C1 segment of cervical spinal cord (tissue), 14 donors: ENCODE data around the gene ORAI2.
A peak's percentile ranks its signal among the peaks of the same experiment; 100 is the strongest.
"Not testable (repeated sequence)": the region's sequence is repeated elsewhere in the genome, so short reads cannot be mapped to it uniquely, and the experiment has no call there.

Experiments
- DNase-seq, 14 donors: peaks; one replicate each; lab custom pipeline; 2025; lab: John Stamatoyannopoulos, UW

ORAI2 gene

DNA sequence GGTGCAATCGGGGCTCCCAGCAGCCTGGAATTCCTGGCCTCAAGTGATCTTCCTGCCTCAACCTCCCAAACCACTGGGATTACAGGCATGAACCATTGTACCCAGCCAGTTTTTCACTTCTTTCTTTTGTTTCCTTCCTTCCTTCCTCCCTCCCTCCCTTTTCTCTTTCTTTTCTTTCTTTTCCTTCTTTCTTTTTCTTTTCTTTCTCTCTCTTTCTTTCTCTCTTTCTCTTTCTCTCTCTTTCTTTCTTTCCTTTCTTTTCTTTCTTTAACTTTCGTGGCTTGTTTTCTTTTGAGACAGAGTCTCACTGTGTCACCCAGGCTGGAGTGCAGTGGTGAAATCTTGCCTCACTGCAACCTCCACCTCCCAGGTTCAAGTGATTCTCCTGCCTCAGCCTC lies 12.3 kb downstream of the ORAI2 start:
- DNase-seq = no peak

DNA sequence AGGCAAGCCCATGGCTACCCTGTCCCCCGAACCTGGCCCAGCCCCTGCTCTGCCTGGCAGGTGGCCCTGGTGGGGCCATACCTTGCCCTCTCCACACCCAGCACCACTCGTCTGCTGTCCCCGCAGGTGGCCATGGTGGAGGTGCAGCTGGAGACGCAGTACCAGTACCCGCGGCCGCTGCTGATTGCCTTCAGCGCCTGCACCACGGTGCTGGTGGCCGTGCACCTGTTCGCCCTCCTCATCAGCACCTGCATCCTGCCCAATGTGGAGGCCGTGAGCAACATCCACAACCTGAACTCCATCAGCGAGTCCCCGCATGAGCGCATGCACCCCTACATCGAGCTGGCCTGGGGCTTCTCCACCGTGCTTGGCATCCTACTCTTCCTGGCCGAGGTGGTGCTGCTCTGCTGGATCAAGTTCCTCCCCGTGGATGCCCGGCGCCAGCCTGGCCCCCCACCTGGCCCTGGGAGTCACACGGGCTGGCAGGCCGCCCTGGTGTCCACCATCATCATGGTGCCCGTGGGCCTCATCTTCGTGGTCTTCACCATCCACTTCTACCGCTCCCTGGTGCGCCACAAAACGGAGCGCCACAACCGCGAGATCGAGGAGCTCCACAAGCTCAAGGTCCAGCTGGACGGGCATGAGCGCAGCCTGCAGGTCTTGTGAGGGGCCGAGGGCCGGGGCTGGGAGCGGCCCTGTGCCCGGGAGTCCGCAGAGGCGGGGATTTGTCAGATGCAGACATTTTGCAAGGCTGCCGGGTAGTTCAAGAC lies 13.2 kb downstream of the ORAI2 start:
- no peak for DNase-seq

DNA sequence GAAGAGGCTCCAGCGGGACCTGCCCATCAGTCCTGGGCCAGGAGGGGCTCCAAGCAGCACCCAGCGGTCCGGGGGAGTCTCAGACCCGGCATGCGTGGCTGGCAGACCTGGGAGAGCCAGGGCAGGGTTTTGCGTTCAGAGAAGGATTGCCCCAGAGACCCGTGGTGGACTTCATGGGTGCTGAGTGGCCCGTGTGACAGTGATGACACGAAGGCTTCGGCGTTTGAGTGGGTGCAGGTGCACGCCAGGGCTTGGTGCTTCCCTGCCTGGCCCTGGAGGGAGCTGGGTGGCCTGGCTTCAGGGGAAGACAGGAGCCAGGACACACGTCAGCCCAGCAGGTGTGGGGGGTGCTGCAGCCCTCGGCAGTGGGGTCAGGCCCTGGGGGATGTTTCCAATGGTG lies 13.9 kb downstream of the ORAI2 start:
- DNase-seq = no peak

DNA sequence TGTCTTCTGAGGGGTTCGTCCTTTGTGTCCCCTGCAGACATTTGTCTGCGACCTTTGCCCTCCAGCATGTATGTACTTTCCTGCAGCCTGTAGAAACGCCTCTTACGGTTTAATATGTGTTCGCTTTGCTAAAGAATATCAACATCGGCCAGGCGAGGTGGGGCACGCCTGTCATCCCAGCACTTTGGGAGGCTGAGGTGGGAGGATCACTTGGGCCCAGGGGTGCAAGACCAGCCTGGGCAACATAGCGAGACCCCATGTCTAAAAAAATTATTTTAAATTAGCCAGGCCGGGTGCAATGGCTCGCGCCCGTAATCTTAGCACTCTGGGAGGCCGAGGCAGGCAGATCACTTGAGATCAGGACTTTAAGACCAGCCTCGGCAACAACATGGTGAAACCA lies 15.8 kb downstream of the ORAI2 start:
- DNase-seq = no peak

DNA sequence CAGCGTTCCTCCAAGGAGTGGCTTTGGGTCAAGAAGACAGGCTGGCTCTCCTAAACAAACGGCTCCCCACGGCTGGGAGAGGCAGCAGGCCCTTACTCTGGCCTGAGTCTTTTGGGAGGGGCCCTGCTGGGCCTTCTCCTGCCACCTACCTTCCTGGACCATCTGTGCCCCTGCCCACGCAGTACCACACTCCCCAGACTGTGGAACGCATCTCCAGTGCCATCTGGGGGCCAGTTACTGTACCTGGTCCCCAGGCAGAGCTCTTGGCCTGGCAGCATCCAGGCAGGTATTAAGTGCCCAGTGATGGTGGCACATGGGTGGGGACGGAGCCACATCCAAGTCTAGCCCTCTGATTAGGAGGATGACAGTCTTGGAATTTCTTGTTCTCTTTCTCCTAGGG lies 16.9 kb downstream of the ORAI2 start:
- DNase-seq = peak in 2 of 14 donors; percentile 27 to 93

DNA sequence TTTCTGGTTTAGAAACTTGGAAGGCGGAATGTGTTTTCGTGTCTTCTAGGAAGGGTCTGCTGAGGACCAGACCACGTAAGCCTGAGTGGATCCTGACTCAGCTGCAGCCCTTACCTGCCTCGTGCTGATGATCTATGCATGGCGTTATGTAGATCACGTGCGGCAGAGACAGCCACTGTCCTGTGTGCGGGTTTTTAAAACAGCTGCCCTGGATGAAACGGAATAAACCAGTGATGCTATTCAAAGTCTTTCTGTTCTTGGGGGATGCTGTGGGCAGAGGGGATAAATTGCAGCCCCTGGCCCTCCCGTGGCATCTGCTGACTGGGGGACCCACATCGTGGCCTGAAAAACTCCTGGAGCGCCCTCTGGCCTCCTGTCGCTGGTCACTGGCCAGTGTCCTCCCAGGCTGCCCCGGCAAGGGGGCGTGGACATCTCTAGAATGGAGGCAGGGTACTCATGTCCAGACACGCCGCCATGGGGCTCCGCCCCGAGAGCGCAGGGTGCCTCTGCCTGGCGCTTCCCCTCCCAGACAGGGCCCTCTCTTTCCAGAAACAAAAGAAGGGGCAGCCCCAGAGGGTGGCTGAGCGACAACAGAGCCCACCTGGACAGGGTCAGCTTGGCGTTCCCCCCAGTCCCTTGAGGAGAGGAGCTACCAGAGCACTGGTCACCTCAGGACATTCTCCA lies 18.1 kb downstream of the ORAI2 start:
- DNase-seq = no peak

DNA sequence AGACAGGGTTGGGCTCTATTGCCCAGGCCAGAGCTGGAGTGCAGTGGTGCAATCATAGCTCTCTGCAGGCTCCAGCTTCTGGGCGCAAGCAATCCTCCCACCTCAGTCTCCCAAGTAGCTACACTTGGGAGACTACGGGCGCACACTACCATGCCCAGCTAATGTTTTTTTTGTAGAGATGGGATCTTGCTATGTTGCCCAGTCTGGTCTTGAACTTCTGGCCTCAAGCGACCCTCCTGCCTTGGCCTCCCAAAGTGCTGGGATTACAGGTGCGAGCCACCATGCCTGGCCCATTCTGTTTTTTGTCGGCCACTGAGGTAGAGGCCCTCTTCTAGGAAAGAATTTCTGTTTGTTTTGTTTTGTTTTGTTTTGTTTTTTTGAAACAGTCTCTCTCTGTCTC lies 19.1 kb downstream of the ORAI2 start:
- DNase-seq = no peak

DNA sequence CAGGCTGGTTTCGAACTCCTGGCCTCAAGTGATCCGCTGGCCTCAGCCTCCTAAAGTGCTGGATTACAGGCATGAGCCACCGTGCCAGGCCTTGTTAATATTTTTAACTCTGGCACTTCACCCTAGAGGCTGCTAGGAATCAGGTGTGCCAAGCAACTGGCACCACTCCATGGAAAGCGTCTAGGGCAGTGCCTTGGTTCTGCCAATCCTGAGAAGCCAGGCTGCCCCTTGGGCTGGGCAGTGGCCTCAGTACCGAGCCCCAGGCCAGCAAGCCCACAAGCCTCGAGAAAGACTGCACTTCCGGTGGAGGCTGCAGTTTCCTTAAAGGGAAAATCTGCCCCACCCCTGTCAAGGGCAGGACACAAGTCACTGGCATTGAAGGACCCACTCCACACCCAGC lies 19.9 kb downstream of the ORAI2 start:
- DNase-seq = peak in 2 of 14 donors; percentile 14 to 84

DNA sequence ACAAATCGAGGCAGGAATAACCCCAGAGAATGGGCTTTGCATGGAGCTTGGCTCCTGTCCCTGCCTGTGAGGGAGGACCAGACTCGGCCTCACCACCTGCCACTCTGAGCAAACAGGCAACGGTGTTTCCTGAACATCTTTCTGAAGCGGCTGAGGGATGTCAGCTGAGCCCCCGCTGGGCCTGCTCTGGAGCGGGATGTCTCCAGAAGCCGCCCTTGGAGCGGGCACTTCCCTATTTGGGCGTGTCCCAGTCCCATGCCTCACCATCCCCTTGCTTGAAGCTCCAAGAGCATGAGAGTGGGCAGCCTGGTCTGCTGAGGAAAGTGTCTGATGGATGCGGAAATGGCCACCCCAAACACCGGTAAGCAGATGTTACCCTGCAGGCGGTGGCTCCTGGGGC lies 21.1 kb downstream of the ORAI2 start:
- peak in 1 of 14 donors; percentile 69 for DNase-seq

DNA sequence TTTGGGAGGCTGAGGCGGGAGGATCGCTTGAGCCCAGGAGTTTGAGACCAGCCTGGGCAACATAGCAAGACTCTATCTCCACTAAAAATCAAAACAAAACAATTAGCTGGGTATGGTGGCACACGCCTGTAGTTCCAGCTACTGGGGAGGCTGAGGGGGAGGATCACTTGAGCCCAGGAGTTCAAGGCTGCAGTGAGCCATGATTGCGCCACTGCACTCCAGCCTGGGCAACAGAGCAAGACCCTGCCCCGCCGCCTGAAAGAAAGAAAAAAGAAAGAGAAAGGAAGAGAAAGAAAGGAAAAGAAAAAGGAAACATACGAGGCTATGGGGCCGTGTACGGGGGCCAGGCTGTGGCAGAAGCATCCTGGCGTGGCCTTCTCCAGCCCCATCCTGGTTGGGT lies 21.6 kb downstream of the ORAI2 start:
- DNase-seq = not testable (repeated sequence)

DNA sequence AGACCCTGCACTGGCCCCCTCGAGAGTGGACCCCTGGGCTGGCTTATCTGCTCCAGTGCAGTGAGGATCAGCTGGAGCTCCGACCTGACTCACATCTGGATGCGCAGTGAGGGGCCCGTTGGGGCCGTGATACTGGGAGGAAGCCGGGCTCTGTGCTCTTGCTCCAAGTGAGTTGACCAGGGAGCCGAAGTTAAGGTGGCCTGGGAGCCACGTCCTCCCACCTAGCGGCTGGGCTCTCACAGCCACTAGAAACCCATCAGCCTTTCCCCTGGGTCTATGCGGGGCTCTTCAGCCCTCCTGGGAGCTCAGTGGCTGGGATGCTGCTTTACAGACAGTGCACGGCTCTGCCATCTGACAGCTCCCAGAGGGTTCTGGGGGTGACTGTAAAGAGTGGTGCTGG lies 22.2 kb downstream of the ORAI2 start:
- DNase-seq = no peak

DNA sequence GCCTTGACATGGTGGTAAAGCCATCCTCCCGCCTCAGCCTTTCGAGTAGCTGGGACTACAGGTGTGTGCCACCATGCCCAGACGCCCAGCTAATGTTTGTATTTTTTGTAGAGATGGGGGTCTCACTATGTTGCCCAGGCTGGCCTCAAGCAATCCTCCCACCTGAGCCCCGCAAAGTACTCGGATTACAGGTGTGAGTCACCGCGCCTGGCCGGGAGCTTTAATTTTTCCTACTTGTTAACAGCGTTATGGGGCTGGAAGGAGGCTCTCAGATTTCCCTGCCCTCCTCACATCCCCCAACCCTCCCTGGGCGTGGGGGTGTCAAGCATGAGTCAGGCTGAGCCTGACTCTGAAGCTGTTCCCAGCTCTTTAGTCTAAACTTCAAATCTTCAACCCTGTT lies 23.0 kb downstream of the ORAI2 start:
- DNase-seq = no peak

DNA sequence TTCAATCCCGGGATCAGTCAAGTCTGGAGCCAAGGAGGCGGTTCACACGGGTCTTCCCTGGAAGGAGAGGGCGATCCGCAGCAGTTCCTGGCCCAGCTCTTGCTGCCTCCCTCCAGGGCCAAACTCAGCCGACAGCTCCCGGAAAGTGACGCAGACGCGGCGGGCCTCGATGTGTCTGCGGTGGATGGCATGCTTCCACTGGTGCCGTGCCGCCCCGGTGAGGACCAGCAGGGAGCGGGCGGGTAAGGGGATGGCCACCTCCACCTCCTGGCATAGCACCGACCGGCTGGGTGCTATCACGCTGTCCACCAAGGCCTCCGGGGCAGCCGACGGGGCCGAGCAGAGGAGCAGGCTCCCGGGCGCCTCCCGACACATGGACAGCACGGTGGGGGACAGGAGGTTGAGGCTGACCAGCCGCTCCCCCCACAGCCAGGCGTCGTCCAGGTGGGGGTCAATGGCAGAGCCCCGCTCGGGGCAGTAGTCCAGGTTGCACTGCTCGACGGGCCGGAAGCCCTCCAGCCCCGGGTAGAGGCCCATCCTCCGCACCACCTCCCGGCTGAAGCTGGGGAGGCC lies 24.1 kb downstream of the ORAI2 start:
- no peak for DNase-seq

DNA sequence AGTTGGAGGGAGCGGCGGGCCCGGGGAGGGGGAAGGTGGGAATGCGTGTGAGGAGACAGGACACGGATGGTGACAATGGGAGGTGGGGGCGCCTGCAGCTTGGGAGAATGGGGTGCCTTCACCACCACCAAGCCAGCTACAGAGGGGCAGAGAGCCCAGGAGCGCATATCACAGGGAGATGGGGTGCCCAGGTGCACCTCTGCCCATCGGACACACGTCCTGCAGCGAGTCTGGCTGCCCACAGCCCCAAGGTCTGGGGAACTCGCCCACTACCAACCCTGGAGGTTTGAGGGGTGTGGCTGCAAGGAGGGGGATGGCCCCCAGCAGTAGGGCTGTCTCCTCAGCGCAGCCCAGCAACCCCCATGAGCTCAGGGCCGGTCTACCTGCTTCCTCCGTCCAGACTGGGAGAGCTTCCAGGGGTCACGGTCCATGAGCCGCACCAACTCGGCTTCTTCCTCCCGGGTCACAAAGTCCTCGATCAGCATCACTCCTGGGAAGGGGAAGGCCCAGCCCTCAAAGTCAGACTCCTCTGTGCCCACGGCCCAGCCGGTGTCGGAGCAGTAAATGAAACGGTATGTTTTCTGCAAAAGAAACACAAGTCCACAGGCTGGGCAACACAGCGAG lies 26.0 kb downstream of the ORAI2 start:
- no peak for DNase-seq

DNA sequence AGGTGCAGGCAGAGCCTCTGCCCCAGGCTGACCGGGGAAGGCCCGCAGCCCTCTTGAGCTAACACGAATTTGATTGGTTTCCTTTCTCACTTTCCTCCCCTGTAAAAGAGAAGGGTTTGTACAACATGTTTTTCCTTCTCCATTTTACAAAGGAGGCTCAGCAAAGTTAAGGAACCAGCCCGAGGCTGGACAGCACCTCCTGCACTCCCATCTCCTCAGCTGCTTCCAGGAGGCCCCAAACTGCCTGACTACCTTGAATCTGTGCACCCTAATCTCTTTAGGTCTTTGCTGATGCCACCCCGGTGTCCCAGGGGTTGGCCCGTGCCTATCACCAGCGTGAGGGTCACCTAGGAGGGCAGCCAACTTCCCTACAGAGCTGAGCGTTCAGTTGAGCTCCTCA lies 27.1 kb downstream of the ORAI2 start:
- no peak for DNase-seq

DNA sequence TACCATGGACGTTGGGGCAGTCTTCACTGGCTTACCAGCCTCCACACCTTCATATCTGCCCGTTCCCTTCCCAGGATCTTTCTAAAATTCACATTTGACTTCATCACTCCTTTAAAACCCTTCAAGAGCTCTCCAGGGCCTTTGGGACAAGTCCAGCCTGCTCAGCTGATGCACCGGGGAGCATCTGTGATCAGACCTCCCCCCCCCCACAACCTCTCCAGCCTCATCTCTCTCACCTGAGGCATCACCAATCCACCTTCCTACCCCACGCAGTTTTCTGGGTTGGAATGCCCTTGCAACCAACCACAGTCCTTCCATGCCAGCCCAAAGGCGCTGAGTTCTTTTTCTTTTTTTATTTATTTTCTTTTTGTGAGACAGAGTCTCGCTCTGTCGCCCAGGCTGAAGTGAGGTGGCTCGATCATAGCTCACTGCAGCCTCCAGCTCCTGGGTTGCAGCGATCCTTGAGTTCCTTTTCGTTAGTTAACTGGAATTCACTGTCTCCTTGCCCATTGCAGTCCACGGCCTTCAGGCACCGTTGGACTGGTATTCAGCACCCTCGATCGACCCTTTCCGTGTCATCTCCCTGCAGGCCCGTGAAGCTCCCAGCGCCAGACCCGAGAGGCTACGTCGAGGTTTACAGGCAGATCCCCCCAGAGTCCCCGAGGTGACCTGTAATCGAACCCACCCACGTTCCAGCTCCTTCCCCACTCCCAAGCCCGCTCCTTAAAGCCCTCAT lies 30.6 kb downstream of the ORAI2 start:
- peak in 1 of 14 donors; percentile 34 for DNase-seq

DNA sequence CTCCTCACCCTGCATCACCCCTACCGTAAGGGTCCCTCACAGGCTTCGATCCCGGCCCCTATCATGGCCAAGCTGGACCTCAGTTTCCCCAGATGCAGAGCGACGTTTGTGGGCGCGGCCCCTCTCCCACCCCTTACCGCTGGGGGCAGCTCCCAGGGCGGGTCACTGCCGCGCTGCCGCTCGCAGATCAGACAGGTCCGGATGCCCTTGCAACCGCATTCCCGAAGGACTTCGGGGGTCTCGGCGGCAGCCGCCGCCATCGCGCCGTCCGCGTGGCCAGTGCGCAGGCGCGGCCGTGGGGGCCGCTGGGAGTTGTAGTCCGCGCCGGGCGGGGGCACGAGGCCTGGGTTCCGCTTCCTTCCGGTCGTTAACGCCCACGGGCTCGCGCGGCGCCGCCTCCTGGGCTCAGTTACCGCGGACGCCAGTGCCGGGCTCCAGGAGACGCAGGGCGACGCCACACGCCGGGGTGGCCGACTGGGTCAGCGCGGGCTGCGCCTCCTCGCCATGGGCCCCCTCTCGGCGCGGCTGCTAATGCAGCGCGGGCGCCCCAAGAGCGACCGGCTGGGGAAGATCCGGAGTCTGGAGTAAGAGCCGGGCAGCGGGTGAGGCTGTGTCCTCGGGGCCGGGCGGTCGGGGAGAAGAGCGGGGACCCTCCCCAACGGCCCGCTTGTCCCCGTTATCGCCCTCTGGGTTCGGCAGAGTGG lies 31.4 kb downstream of the ORAI2 start, which contains the start of the genes ALKBH4 and LRWD1:
TSS of gene ALKBH4 (minus strand) at position 287 of the 704 bp plus-strand sequence. CDS start at position 260, 27 bp downstream.
TSS of gene LRWD1 (plus strand) at position 408 of the 704 bp plus-strand sequence. CDS start at position 505, 97 bp downstream.
- DNase-seq = peak; percentile 28 to 93 (median 80)

DNA sequence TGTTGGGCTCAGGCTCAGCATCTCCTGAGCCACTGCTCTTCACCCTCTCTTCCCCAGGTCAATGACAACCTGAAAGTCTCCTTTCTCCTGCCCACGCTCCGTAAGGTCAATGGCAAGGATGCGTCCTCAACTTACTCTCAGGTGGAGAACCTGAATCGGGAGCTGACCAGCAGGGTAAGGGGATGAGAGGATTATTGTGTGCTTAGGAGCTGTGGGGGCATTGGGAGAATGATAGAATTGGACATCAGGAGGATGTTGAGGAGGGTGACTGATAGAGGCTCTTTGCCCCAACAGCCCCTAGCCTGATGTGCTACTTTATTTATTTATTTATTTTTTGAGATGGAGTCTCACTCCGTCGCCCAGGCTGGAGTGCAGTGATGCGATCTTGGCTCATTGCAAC lies 32.7 kb downstream of the ORAI2 start:
- DNase-seq = no peak

DNA sequence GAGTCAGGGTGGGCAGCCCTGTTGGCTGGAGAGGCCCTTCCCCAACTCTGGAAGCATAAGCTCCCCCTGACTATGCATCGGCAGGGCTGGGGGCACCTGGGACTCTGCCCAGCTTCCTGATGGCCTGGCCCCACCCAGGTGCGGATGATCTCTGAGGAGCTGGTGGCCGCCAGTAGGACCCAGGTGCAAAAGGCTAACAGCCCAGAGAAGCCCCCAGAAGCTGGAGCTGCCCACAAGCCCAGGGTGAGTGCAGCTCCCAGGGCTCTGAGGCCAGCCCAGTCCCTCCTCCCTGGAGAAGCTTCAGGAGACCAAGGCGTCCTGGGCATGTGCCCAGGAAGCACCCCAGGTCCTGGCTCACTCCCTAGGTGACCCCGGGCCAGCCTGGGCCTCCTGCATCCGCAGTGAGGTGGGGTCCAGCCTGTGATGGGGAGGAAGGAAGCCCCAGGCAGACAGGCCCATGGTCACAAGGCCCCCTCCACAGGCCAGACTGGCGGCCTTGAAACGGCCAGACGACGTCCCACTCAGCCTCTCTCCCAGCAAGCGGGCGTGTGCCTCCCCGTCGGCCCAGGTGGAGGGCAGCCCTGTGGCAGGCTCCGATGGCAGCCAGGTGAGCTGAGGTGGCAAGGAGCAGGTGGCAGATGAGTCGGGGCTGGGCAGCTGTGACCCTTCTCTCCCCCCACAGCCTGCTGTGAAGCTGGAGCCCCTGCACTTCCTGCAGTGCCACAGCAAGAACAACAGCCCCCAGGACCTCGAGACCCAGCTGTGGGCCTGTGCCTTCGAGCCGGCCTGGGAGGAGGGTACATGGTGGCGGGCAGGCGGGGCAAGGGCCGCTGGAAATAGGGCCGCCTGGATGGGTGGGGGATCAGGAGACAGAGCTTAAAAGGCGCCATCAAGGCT lies 34.5 kb downstream of the ORAI2 start:
- DNase-seq = no peak
